Hepatocyte (in vitro differentiated cells): ENCODE data around the gene RNF130.

Experiments
- EZH2 ChIP-seq: fragments of 200-600 bp; sonication (generic); IDR thresholded peaks from 2 replicates; pipeline ENCODE4 v1.6.1; 2016; ENCODE audit warnings: antibody characterized with exemption, mild to moderate bottlenecking, borderline replicate concordance
- EZH2phosphoT487 ChIP-seq: fragments of 200-600 bp; sonication (generic); IDR thresholded peaks from one replicate; pipeline ENCODE4 v1.6.1; 2018; ENCODE audit warnings: antibody characterized with exemption, mild to moderate bottlenecking, low read depth, moderate library complexity; ENCODE audit not compliant: unreplicated experiment, severe bottlenecking
- TF ChIP-seq, protein P1 (sequence below): fragments of 200-600 bp; sonication (generic); IDR thresholded peaks from 2 replicates; pipeline ENCODE4 v1.5.1; 2016; ENCODE audit warnings: antibody characterized with exemption, mild to moderate bottlenecking; ENCODE audit not compliant: poor library complexity

DNA sequence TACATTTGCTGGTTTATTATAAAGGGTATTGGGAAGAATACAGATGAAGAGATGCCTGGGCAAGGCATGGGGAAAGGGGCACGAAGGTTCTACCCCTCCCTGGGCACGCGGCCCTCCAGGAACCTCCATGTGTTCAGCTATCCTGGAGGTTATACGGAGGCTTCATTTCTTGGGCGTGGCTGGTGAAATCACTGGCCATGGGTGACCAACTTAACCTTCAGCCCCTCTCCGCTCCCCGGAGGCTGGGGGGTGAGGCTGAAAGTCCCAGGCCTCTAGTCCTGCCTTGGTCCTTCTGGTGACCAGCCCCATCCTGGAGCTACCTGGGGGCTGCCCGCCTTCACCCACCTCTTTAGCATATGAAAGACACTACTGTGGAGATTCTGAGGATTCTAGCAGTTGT is 17.0 kb upstream of the RNF130 start:
- TF ChIP-seq EZH2 (no peak), EZH2phosphoT487 (no peak)
- TF ChIP-seq, protein P1, sequence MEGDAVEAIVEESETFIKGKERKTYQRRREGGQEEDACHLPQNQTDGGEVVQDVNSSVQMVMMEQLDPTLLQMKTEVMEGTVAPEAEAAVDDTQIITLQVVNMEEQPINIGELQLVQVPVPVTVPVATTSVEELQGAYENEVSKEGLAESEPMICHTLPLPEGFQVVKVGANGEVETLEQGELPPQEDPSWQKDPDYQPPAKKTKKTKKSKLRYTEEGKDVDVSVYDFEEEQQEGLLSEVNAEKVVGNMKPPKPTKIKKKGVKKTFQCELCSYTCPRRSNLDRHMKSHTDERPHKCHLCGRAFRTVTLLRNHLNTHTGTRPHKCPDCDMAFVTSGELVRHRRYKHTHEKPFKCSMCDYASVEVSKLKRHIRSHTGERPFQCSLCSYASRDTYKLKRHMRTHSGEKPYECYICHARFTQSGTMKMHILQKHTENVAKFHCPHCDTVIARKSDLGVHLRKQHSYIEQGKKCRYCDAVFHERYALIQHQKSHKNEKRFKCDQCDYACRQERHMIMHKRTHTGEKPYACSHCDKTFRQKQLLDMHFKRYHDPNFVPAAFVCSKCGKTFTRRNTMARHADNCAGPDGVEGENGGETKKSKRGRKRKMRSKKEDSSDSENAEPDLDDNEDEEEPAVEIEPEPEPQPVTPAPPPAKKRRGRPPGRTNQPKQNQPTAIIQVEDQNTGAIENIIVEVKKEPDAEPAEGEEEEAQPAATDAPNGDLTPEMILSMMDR = no peak
